Mammary microvascular endothelial cell (primary cell): ENCODE results near the gene TMEM135. TPM values are rescaled to one million over a fixed set of nuclear protein-coding genes. Genes with fewer than 3 reads are reported as not detected.

Experiments
- total RNA-seq: library from RNA; depleted of rRNA; stranded (reverse); fragments of >200 nt; gene quantifications from 2 replicates; pipeline ENCODE4 v1.2.3, GENCODE V29; 2015

The TMEM135 gene
- 20.7 and 23.2 TPM in 2 replicates for total RNA-seq

DNA sequence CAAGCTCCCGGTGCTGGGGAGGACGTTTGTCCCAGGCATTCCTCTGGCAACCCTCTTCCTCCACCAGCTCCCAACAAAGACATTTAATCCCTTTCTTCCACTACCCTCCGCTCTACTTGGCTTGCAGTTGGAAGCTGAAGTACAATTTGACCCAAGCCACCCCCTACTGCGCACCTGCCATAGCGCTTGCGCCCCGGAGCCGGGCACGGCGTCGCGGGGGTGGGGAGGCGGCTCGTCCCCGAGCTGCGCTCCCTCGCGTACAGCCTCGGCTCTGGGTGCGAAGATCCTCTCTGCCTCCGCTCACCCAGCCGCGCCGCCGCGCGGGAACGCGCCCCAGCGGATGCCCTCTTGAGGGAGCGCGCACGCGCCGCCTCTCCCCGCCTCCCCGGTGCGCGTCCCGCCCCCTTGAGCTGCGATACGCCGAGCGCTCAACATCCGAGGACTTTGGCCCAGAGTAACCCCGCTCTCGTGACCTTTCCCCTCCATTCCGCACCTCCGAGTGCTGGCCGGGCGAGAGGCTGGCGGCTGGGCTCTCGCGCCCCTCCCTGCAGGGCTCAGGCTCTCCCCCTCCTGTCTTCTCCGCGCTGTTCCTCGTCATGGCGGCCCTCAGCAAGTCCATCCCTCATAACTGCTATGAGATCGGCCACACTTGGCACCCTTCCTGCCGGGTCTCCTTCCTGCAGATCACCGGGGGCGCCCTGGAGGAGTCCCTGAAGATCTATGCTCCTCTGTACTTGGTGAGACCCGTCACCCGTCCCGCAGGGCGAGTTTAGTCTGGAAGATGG lies at the start of gene TMEM135:
Gene TMEM135, plus strand, starts transcription at position 485 of the 785 bp plus-strand sequence. Its CDS starts 112 bp downstream, at position 597.

Other genes starting within 250 kb of the TMEM135 start
- gene PRSS23, start 237.4 kb upstream of the TMEM135 start, total RNA-seq: 214 and 255 TPM in 2 replicates
- gene FZD4, start 82.5 kb upstream of the TMEM135 start, total RNA-seq: 140 and 151 TPM in 2 replicates